Measurements from ENCODE around the gene SEBOX.

GRCh38 chr17:28357061-28357900 is 7.7 kb downstream of the SEBOX start, which contains the start of gene POLDIP2:
- TF ChIP-seq CTCF (conservative IDR thresholded peaks at IDR 0.05 in 1 of 2, IDR thresholded peaks at IDR 0.05 in 1 of 2; ENCODE audit: low read depth in 1 of 2, low read length in 2 of 2) (no peak), EZH2 (IDR thresholded peaks at IDR 0.05; ENCODE audit: low read length, missing control alignments) (no peak)

Data from fibroblast of lung (primary cell).